RWPE2 (cell line): Measurements from ENCODE around the gene DLG2.

Source experiments
- ATAC-seq: fragments of 200-7000 bp; cut with Tn5 transposase; 3 replicates; pipeline ENCODE4 v1.9.1; 2021; ENCODE audit warnings: low read depth
- DNase-seq: peaks from one replicate; pipeline ENCODE4 v3.0.0-alpha.2; 2020; ENCODE audit warnings: low spot score
- H3K27ac ChIP-seq: fragments of 450-650 bp; 2 replicates; pipeline ENCODE4 v1.5.1; 2017; ENCODE audit warnings: mild to moderate bottlenecking; ENCODE audit not compliant: poor library complexity, severe bottlenecking
- H3K27me3 ChIP-seq: fragments of 250-450 bp; sonication (Bioruptor Pico); 2 replicates; pipeline ENCODE4 v1.5.1; 2021; ENCODE audit warnings: mild to moderate bottlenecking, moderate library complexity; ENCODE audit not compliant: insufficient read depth, poor library complexity, severe bottlenecking
- H3K36me3 ChIP-seq: fragments of 250-450 bp; sonication (Bioruptor Pico); 2 replicates; pipeline ENCODE4 v1.5.1; 2020; ENCODE audit warnings: low read depth, mild to moderate bottlenecking, moderate library complexity
- H3K4me1 ChIP-seq: fragments of 250-450 bp; sonication (Bioruptor Pico); 2 replicates; pipeline ENCODE4 v1.5.1; 2021; ENCODE audit warnings: mild to moderate bottlenecking, moderate library complexity; ENCODE audit not compliant: insufficient read depth, poor library complexity, severe bottlenecking
- H3K4me3 ChIP-seq: fragments of 250-450 bp; sonication (Bioruptor Pico); 2 replicates; pipeline ENCODE4 v1.5.1; 2021; ENCODE audit warnings: mild to moderate bottlenecking, moderate library complexity; ENCODE audit not compliant: severe bottlenecking
- H3K9me3 ChIP-seq: fragments of 250-450 bp; sonication (Bioruptor Pico); 2 replicates; pipeline ENCODE4 v1.5.1; 2021; ENCODE audit warnings: mild to moderate bottlenecking, moderate library complexity; ENCODE audit not compliant: severe bottlenecking
- CTCF ChIP-seq: fragments of 450-650 bp; IDR thresholded peaks from one replicate; pipeline ENCODE4 v1.5.1; 2017; ENCODE audit warnings: mild to moderate bottlenecking, moderate library complexity; ENCODE audit not compliant: poor library complexity, severe bottlenecking

Gene DLG2

GRCh38 chr11:83723999-83724398 lies 1903.1 kb downstream of the DLG2 start:
- Histone ChIP-seq H3K9me3 (no peaks in the 10 kb centered on the region), H3K27ac (no peak overlapping the region), H3K4me3 (no peak overlapping the region), H3K36me3 (no peaks in the 10 kb centered on the region), H3K27me3 (no peaks in the 10 kb centered on the region), H3K4me1 (no peaks in the 10 kb centered on the region)
- no peak for DNase-seq
- TF ChIP-seq CTCF, result peak; percentile 54
- ATAC-seq, result peak; percentile 62

DNA sequence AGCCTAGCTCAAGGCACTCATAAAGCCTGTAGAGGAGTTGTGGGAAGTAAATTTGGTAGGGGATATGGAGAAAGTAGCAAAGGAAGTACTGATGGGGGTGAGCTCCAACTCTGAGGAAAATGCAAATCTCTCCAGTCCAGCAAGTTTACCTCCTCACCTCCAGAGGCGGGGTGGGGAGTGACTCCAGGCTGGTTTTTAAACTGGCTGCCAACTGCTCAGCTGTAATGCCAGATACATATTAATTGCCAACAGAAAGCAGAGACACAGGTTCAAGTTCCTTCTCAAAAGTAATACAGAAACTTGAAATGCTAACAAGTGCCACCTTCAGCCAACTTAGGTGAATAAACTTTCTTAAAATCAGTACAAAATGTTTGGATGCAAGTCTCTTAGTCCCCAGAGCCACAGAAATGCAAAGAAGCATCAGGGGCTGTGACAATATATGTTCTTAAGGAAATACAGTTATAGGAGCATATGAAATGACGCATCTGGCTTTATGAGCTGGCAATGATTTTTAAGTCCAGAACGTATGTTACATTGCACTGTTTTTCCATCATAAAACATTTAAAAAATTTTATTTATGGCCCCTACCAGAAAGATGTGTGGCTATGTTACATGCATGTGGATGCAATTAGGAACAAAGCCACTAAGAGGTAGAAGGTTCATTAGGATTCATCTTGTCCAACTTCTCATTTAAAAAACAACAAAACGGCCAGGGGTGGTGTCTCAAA lies 1904.6 kb downstream of the DLG2 start:
- H3K36me3 ChIP-seq, result no peaks in the 10 kb centered on the region
- no peak overlapping the region for H3K4me3 ChIP-seq
- no peak for DNase-seq
- no peak for ATAC-seq
- no peak for TF ChIP-seq CTCF
- H3K27me3 ChIP-seq, result no peaks in the 10 kb centered on the region
- H3K27ac ChIP-seq, result no peak overlapping the region
- H3K9me3 ChIP-seq, result no peaks in the 10 kb centered on the region
- H3K4me1 ChIP-seq, result no peaks in the 10 kb centered on the region

DNA sequence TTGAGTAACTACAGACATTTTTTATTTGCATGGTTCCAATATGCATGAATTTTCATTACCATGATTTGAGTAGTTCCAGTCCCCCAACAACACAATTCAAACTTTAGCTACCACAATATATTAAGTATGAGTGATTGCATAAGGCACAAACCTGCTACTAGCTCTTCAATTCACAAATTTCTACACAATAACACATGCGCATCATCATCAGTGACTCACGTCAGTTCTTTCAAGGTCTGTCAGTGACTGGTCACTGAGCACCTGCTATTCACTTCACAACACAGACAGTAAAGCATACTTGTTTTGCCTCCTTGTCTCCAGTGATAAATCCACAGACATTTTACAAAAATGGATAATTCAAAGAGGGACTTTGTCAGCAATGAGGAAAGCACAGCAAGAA lies 1905.9 kb downstream of the DLG2 start:
- H3K27ac ChIP-seq, result no peak overlapping the region
- DNase-seq, result no peak
- H3K27me3 ChIP-seq, result no peaks in the 10 kb centered on the region
- no peaks in the 10 kb centered on the region for H3K4me1 ChIP-seq
- no peak overlapping the region for H3K4me3 ChIP-seq
- no peak for TF ChIP-seq CTCF
- H3K36me3 ChIP-seq, result no peaks in the 10 kb centered on the region
- H3K9me3 ChIP-seq, result no peaks in the 10 kb centered on the region
- peak; percentile 26; the same call in 1 of the 3 replicates for ATAC-seq

DNA sequence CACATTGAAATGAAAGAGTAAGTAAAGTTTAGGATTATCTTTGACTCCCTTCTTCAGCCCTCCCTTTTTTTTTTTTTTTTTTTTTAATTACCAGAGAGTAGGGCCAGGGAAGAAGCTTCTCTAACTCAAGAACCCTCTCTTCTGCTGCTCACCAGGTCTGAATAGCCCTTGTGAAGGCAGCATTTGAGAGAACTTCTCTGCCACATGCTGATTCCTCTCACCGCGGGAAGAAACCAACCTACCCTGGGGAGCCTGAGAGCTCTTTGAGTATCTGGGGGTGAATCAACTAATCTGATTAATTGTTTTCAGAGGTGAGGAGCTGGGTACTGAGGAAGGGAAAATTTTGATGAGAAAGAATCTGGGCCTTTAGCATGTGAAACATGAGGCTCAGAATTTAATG lies 1906.5 kb downstream of the DLG2 start:
- DNase-seq, result no peak

More for the DNA sequence above, 1906.5 kb downstream of the DLG2 start:
- H3K27ac ChIP-seq, result no peak overlapping the region
- no peak for TF ChIP-seq CTCF
- H3K36me3 ChIP-seq, result no peaks in the 10 kb centered on the region
- H3K27me3 ChIP-seq, result no peaks in the 10 kb centered on the region
- H3K4me1 ChIP-seq, result no peaks in the 10 kb centered on the region
- no peak overlapping the region for H3K4me3 ChIP-seq
- H3K9me3 ChIP-seq, result no peaks in the 10 kb centered on the region
- no peak for ATAC-seq
